GM21786 (cell line): ENCODE data around the gene OR4D9.

ENCODE experiments used
- ATAC-seq: cut with Tn5 transposase; IDR thresholded peaks from one replicate; pipeline ENCODE4 v1.9.1; 2021; ENCODE audit not compliant: unreplicated experiment

The OR4D9 gene

DNA sequence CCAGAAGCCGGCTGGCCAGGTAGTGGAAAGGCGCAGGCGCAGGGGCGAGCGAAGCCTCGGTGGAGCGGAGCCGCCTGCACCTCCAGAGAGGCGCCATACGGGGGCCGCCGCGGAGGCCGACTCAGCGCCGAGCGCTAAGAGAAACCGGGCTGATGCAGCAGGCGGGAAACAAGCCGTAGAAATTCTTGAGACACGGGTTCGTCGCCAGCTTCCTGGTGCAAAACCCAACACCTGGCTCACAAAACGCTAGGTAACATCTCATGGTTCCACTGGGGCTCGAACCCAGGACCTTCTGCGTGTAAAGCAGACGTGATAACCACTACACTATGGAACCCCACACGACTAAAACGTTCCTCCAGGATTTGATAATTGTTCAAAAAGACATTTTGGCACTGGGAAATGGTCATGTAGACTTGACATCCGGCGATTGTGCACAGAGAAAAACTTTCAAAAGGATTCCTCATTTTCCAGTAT lies 39.1 kb downstream of the OR4D9 start:
- ATAC-seq = peak; percentile 87

DNA sequence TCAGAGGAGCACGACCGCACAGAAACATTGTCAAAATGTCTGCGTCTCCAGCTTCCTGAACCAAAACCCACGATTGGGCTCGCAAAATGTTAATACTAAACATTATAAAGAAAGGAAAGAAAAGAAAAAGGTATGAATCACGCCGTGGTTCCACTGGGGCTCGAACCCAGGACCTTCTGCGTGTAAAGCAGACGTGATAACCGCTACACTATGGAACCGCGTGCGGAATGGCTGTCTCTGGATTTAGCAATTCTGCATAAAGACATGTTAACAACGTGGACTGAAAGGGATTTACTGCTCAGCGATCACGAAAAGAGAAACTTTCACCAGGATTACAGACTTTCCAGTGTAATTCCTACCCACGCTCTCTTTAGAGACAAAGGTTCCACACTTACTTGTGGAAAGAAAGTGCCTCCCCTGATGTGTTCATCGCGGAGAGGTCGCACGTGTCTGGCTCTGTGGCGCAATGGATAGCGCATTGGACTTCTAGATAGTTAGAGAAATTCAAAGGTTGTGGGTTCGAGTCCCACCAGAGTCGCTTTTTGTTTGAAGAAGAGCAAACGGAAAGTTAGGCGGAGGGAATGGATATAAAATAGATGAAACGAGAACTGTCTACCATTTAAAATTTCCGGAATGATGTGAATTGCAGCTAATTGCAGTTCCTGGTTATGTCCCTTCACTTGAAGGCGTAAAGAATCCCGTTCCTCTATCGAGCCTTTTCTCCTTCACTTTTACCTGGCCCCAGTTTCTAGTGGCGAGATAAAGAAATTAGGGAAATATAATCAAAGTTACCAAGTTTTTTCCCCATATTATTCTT lies 39.7 kb downstream of the OR4D9 start:
- peak; percentile 34 for ATAC-seq

DNA sequence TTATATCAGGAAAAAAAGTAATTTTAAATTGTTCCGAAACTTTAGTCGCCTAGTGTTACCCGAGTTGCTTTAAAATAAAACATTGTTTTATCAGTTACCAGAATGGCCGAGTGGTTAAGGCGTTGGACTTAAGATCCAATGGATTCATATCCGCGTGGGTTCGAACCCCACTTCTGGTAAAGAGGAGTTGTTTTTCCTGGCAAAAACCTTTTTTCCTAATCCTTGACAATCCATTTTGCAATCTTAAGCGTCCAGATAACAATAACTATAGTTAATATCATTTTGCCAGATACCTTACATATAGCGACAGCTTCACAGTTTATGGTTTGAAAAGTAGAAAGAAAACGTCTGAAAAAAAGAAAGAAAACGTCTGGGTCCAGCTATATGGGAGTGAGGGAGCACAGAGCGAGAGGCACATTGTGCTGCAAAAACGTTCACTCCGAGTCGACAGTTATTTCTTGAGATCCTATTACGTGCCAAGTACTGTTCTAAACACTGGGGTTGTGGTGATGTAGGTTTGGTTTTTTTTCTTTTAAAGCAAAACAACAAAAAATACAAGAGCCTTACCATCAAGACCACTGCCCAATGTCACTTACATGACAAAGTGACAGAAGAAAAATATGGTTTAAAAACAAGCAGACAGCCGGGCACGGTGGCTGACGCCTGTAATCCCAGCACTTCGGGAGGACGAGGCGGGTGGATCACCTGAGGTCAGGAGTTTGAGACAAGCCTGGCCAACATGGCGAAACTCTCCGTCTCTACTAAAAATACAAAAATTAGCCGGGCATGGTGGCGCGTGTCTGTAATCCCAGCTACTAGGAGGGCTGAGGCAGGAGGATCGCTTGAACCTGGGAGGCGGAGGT lies 40.6 kb downstream of the OR4D9 start:
- no peak for ATAC-seq

DNA sequence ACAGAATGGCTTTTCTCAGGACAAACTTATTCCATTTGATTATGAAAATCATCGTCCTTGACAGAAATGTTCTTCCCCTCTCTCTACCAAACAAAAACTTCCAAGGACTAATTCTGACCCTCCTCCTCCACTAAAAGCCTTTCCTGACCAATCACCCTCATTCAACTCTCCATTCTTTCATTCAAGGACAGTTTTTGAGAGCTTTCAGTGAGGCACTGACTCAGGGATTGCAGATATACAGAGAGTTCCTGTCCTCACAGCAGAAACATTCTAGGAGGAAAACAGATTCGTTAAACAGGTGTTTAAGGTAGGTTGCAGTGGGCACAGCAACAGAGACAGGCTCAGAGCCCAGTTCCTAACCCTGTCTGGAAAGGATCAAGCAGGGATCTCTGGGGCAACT lies 41.5 kb downstream of the OR4D9 start:
- ATAC-seq = no peak

DNA sequence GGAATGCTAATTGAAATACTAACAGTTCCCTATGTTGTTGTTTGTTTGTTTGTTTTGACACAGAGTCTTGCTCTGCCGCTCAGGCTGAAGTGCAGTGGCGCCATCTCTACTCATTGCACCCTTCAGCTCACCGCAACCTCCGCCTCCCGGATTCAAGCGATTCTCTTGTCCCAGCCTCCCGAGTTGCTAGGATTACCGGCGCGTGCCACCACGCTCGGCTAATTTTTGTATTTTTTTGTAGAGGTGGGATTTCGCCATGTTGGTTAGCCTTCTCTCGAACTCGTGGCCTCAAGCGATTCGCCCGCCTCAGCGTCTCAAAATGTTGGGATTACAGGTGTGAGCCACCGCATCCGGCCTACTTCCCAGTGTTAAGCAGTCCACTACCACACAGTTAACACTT lies 42.0 kb downstream of the OR4D9 start:
- ATAC-seq = no peak

DNA sequence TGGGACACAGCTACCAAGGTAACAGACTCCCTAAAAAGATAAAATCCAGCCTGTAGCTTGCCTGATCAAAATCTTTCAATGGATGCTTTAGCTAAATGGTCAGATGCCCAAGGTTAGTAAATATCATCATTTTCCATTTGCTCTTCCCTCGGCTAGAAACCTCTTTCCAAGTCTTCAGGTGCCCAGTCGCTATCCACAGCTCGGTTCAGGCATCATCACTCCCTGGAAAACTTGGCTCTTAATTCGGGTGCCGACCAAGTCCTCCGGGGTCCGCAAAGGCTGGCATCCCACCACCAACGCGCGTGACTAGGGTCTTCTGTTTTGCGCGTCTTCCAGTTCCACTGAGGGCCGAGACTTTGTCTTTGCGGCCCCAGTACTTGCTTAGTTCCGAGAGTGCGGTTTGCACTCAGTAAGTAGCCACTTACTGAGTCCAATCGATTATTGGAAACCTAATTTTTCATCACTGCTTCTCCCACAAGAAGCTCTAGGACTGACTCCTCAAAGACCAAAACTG lies 44.3 kb downstream of the OR4D9 start:
- no peak for ATAC-seq

DNA sequence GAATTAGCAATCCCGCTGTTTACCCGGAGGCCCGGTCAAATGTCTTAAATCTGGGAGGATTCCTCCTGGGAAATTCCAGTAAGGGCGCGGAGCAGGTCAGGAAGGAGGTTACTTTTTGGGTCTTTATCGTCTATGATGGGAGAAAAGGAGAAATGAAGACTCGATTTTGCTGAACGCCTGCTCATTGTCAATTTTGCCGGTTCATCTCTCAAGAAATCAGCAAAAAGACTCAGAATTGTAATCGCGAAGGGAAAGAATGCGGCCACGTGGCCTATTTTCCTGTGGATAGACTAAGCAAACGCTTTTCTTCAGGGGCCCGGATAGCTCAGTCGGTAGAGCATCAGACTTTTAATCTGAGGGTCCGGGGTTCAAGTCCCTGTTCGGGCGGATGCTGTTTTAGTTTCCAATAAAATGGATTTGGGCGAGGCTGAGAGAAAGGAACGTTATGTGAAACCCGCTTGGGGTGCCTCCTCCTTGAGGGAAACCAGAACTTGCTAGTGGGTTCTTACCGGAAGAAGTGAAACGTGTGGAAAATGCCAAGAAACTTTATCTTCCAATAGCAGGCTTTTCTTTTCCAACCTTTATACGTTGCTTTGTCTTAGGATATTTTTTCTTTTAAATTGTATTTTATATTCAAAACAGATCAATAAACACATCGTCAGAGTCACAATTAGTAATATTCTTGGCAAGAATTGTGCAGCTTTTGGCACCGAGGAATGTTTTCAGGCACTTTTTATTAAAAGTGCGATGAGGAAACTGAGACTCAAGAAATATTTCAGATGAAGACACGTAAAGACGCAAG lies 45.0 kb downstream of the OR4D9 start:
- ATAC-seq = no peak

DNA sequence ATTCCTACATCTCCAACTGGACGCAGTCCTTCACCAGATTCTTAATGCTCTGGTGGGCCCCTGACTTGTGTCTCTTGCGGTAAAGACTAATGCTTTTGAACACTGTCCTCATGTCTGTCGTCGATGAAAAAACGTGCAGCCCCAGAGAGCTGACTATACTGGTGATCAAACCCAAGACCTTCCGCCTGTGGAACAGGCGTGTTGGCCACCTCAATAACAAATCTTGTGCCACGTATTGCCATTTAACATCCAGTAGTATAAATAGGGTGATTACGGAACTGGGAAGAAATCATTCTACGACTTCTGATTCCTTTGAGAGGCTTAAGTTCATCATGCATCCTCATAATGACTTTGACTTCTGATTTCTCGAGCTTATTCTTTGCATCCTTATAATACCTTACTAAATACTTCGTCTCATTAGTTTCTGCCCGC lies 45.6 kb downstream of the OR4D9 start:
- ATAC-seq = no peak

DNA sequence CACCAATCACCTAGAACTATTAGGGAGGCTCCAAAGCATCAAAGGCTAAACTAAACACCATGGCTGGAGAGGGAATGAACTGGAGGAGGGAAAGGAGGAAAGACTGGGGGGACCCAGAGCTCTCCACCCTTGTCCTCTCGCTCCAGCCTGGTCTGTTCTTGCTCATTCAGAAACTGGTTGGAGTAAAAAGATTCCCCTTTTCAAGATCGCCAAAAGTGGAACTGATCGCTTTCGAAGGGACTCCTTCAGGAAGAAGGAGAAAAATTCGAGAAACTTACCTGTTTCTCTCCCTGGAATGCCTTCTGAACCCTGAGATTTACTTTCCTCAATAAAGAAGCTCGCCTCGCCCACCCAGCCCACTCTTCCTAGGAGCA lies 46.9 kb downstream of the OR4D9 start:
- no peak for ATAC-seq

DNA sequence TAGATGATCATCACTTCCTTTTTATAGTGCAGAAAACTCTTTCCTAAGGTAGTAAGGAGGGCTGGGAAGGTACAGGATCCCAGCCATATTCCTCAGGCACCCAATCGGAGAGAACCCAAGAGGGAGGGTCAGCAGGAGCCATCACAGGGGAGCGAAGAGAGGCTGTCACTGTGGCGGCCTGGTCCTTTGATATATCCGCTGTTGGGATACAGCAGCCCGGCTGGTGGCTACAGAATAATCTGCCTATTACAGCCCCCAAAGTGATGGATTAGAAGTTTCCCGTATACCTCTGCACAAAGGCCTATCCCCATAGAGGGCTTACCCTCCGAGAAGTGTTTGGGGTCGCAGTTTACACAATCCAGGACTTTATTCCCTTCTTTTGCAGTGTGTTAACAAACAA lies 48.5 kb downstream of the OR4D9 start:
- ATAC-seq = peak; percentile 1

DNA sequence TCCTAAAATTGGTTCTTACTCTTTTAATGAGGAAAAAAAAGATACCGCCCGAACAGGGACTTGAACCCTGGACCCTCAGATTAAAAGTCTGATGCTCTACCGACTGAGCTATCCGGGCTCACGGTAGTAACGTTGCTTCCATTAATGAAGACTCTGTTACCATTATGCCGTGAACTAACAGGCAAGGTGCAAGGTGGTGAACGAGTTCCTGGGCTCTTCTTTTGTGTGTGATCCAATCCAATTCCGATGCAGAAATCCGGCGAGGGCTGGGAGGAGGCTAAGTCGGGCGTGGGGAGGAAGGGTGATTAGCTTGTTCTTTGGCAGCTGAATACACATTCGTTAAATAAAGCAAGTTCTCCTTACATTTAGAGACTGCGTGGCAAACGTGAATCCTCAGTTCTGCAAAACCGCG lies 49.0 kb downstream of the OR4D9 start:
- ATAC-seq = peak; percentile 29

DNA sequence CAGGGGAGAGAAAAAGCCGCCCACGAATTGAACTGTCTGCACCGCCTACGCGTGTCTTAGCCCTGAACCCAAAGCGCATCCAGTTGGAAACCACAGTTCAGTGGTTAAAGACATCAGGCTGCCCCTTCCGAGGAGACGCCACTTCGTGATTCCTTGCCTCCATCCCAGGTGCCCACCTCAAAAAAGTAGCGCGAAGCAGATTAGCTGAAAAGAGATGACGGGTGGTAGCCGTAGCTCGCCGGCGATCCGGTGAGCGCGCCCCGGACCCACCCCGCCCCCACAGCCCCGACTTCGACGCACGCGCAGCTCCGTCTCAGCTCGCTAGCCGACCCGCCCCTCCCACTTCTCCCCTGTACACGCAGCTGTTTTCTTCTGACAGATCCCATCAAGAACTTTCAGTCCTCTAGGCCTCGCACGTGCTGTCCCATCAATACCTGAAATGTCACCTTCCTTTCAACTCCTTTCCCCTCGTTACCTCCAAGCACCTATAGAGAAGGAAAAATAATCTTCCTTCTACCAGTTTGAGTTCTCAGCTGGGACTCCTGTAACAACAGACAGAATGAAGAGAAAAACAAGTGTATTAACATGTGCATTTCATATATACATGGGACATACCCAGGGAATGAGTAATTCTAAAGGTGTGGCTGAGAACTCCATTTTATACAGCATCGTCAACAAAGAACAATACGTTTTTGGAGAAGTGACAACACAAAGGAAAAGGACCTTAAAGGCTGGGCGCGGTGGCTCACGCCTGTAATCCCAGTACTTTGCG lies 49.5 kb downstream of the OR4D9 start:
- ATAC-seq = peak; percentile 38

DNA sequence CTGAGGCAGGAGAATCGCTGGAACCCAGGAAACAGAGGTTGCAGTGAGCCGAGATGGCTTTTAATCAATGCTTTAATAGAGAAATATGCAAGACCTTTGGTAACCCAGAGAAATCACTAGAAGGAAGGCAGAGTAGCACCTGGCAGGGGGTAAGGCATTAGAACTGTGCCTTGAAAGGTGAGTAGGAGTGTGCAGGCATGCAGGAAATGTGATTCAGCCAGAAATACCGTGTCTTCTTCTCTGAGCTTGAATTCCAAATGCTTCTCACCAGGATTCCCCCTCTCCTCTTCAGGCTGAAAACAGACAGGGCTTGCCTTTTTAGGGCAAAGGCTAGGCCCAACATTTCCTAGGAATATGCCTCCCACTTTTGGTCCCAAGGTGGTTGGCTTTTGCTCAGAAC lies 51.0 kb downstream of the OR4D9 start:
- no peak for ATAC-seq
